HEK293 (cell line): ENCODE results near the gene MFSD6L.

ENCODE experiments used
- CTCF ChIA-PET: fragments of 350-600 bp; formaldehyde crosslinking; extraction: SDS; loops from one replicate; lab custom pipeline; 2021; ENCODE audit warnings: antibody characterized with exemption; lab: Yijun Ruan, JAX
- POLR2A ChIA-PET: fragments of 300-600 bp; formaldehyde crosslinking; extraction: SDS; loops from one replicate; lab custom pipeline; 2020; ENCODE audit warnings: antibody characterized with exemption, inconsistent platforms; lab: Yijun Ruan, JAX
- H3K27ac ChIP-seq: fragments of 200-500 bp; sonication (Bioruptor generic); 2 replicates; pipeline ENCODE4 v1.5.1; 2014; ENCODE audit warnings: low read depth, low read length, control low read depth, inconsistent platforms; ENCODE audit errors: extremely low read depth
- H3K36me3 ChIP-seq, 2 experiments: fragments of 200-500 bp in 1 of 2; sonication (Bioruptor generic) in 1 of 2; 1 replicate in 1 of 2; 2 replicates in 1 of 2; pipeline ENCODE4 v1.5.1; 2014 to 2017; ENCODE audit warnings: inconsistent platforms in 2 of 2, low read length in 2 of 2; ENCODE audit not compliant: control insufficient read depth in 2 of 2, insufficient read depth in 1 of 2
- H3K4me1 ChIP-seq: fragments of 200-500 bp; sonication (Bioruptor generic); 2 replicates; pipeline ENCODE4 v1.5.1; 2014; ENCODE audit warnings: mild to moderate bottlenecking, low read length, inconsistent platforms; ENCODE audit not compliant: control insufficient read depth, insufficient read depth
- H3K4me3 ChIP-seq: 2 replicates; pipeline ENCODE4 v1.5.1; 2011; ENCODE audit warnings: low read depth, mild to moderate bottlenecking, control low read depth, low read length, moderate library complexity
- H3K9me3 ChIP-seq: fragments of 200-500 bp; sonication (Bioruptor generic); 2 replicates; pipeline ENCODE4 v1.5.1; 2014; ENCODE audit warnings: low read depth, low read length, inconsistent platforms; ENCODE audit not compliant: control insufficient read depth, insufficient read depth
- OVOL3 ChIP-seq: fragments of 450-650 bp; formaldehyde crosslinking; IDR thresholded peaks from 2 replicates; pipeline ENCODE4 v1.5.1; 2016; ENCODE audit warnings: missing biosample characterization, missing genetic modification characterization
- SP2 ChIP-seq: fragments of 450-650 bp; formaldehyde crosslinking; IDR thresholded peaks from 2 replicates; pipeline ENCODE4 v1.5.1; 2016; ENCODE audit warnings: missing biosample characterization, missing genetic modification characterization
- ZFHX2 ChIP-seq: fragments of 450-650 bp; formaldehyde crosslinking; conservative IDR thresholded peaks from 2 replicates; pipeline ENCODE4 v1.5.1; 2016; ENCODE audit warnings: missing biosample characterization, missing genetic modification characterization
- ZNF121 ChIP-seq: fragments of 450-650 bp; formaldehyde crosslinking; IDR thresholded peaks from 2 replicates; pipeline ENCODE4 v1.5.1; 2016; ENCODE audit warnings: missing biosample characterization, missing genetic modification characterization
- ZNF138 ChIP-seq: fragments of 450-650 bp; formaldehyde crosslinking; IDR thresholded peaks from 2 replicates; pipeline ENCODE4 v1.5.1; 2016; ENCODE audit warnings: missing biosample characterization, missing genetic modification characterization, borderline replicate concordance
- ZNF140 ChIP-seq: fragments of 450-650 bp; formaldehyde crosslinking; IDR thresholded peaks from 2 replicates; pipeline ENCODE4 v1.5.1; 2016; ENCODE audit warnings: missing biosample characterization, missing genetic modification characterization
- ZNF37A ChIP-seq: fragments of 450-650 bp; IDR thresholded peaks from 2 replicates; pipeline ENCODE4 v1.5.1; 2018; ENCODE audit warnings: missing biosample characterization, missing genetic modification characterization
- ZNF548 ChIP-seq: fragments of 450-650 bp; formaldehyde crosslinking; IDR thresholded peaks from 2 replicates; pipeline ENCODE4 v1.5.1; 2016; ENCODE audit warnings: missing biosample characterization, missing genetic modification characterization
- ZNF664 ChIP-seq: fragments of 450-650 bp; formaldehyde crosslinking; IDR thresholded peaks from 2 replicates; pipeline ENCODE4 v1.5.1; 2016; ENCODE audit warnings: missing biosample characterization, missing genetic modification characterization
- ZNF792 ChIP-seq: fragments of 450-650 bp; formaldehyde crosslinking; IDR thresholded peaks from 2 replicates; pipeline ENCODE4 v1.5.1; 2016; ENCODE audit warnings: missing biosample characterization, missing genetic modification characterization
- TF ChIP-seq, protein P1 (sequence below): fragments of 450-650 bp; formaldehyde crosslinking; IDR thresholded peaks from 2 replicates; pipeline ENCODE4 v1.5.1; 2016; ENCODE audit warnings: missing biosample characterization, missing genetic modification characterization
- TF ChIP-seq, protein P2 (sequence below): fragments of 450-650 bp; formaldehyde crosslinking; IDR thresholded peaks from 2 replicates; pipeline ENCODE4 v1.5.1; 2016; ENCODE audit warnings: missing biosample characterization, missing genetic modification characterization, borderline replicate concordance
- TF ChIP-seq, protein P3 (sequence below): fragments of 450-650 bp; formaldehyde crosslinking; IDR thresholded peaks from 2 replicates; pipeline ENCODE4 v1.5.1; 2016; ENCODE audit warnings: missing biosample characterization, missing genetic modification characterization
- TF ChIP-seq, protein P4 (sequence below): fragments of 450-650 bp; formaldehyde crosslinking; IDR thresholded peaks from 2 replicates; pipeline ENCODE4 v1.5.1; 2016; ENCODE audit warnings: missing biosample characterization, missing genetic modification characterization, low read depth

Gene MFSD6L

DNA sequence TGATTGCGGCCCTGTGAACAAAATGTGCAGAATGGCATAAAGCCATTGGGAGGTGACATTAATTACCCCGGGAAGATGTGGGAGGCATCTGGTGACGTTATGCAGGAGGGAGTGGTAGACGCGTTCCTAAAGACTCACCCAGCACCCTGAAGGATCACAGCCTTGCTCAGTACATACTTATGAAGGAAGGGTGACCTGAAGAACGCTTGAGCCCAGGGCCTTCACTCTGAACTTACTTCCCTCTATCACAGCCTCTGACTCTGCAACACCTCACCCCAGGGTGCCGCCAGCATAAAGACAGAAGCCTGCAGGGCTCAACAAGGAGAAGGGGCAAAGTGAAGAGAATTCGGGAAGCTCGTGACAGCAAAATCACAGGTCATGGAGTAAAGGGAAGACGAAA, 9.4 kb downstream of the MFSD6L start:
- no peaks in the 10 kb centered on the region for H3K9me3 ChIP-seq
- H3K27ac ChIP-seq = no peak overlapping the region
- no peaks in the 10 kb centered on the region for H3K4me1 ChIP-seq
- CTCF ChIA-PET = interaction anchor here (0.6 to 0.8 kb wide), 3 partner anchors 13 to 940 kb away, joined by 3 to 4 read pairs (median 4); no protein-coding TSS in a partner anchor
- POLR2A ChIA-PET = no interaction called here
- no peaks in the 10 kb centered on the region for H3K36me3 ChIP-seq
- H3K4me3 ChIP-seq = no peak overlapping the region
- TF ChIP-seq ZNF37A = no peak
- TF ChIP-seq ZNF121 (tag by site-specific recombination) = no peak
- no peak for TF ChIP-seq ZFHX2 (tag by site-specific recombination)
- TF ChIP-seq ZNF664 (tag by site-specific recombination) = no peak
- TF ChIP-seq ZNF138 (tag by site-specific recombination) = no peak
- no peak for TF ChIP-seq ZNF792
- no peak for TF ChIP-seq ZNF140 (tag by site-specific recombination)
- TF ChIP-seq, protein P1, sequence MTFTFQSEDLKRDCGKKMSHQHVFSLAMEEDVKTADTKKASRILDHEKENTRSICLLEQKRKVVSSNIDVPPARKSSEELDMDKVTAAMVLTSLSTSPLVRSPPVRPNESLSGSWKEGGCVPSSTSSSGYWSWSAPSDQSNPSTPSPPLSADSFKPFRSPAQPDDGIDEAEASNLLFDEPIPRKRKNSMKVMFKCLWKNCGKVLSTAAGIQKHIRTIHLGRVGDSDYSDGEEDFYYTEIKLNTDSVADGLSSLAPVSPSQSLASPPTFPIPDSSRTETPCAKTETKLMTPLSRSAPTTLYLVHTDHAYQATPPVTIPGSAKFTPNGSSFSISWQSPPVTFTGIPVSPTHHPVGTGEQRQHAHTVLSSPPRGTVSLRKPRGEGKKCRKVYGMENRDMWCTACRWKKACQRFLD (tag by site-specific recombination) = no peak
- TF ChIP-seq OVOL3 (tag by site-specific recombination) = no peak
- TF ChIP-seq SP2 (tag by site-specific recombination) = no peak

DNA sequence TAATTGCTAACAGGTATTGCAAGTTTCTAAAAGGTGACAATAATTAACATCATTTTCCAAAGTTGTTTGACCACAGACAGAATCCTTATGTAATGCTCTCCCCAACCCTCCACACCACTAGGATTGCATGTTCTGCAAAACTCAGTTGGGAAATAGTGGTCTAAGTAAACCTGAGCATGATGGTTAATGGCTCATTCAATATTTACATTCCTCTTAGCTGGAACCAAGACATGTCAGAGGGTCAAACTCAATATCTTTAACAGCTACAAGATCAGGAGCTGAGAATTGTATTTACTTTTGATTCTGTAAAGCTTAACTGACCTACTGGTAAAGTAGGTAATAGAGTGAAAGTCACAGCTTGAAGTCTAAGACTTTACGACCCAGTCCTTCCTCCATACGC, 10.2 kb downstream of the MFSD6L start:
- POLR2A ChIA-PET = no interaction called here
- no peak for TF ChIP-seq ZNF140 (tag by site-specific recombination)
- no peak for TF ChIP-seq ZNF548
- TF ChIP-seq, protein P2, sequence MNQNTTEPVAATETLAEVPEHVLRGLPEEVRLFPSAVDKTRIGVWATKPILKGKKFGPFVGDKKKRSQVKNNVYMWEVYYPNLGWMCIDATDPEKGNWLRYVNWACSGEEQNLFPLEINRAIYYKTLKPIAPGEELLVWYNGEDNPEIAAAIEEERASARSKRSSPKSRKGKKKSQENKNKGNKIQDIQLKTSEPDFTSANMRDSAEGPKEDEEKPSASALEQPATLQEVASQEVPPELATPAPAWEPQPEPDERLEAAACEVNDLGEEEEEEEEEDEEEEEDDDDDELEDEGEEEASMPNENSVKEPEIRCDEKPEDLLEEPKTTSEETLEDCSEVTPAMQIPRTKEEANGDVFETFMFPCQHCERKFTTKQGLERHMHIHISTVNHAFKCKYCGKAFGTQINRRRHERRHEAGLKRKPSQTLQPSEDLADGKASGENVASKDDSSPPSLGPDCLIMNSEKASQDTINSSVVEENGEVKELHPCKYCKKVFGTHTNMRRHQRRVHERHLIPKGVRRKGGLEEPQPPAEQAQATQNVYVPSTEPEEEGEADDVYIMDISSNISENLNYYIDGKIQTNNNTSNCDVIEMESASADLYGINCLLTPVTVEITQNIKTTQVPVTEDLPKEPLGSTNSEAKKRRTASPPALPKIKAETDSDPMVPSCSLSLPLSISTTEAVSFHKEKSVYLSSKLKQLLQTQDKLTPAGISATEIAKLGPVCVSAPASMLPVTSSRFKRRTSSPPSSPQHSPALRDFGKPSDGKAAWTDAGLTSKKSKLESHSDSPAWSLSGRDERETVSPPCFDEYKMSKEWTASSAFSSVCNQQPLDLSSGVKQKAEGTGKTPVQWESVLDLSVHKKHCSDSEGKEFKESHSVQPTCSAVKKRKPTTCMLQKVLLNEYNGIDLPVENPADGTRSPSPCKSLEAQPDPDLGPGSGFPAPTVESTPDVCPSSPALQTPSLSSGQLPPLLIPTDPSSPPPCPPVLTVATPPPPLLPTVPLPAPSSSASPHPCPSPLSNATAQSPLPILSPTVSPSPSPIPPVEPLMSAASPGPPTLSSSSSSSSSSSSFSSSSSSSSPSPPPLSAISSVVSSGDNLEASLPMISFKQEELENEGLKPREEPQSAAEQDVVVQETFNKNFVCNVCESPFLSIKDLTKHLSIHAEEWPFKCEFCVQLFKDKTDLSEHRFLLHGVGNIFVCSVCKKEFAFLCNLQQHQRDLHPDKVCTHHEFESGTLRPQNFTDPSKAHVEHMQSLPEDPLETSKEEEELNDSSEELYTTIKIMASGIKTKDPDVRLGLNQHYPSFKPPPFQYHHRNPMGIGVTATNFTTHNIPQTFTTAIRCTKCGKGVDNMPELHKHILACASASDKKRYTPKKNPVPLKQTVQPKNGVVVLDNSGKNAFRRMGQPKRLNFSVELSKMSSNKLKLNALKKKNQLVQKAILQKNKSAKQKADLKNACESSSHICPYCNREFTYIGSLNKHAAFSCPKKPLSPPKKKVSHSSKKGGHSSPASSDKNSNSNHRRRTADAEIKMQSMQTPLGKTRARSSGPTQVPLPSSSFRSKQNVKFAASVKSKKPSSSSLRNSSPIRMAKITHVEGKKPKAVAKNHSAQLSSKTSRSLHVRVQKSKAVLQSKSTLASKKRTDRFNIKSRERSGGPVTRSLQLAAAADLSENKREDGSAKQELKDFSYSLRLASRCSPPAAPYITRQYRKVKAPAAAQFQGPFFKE (tag by site-specific recombination) = no peak
- TF ChIP-seq, protein P3, sequence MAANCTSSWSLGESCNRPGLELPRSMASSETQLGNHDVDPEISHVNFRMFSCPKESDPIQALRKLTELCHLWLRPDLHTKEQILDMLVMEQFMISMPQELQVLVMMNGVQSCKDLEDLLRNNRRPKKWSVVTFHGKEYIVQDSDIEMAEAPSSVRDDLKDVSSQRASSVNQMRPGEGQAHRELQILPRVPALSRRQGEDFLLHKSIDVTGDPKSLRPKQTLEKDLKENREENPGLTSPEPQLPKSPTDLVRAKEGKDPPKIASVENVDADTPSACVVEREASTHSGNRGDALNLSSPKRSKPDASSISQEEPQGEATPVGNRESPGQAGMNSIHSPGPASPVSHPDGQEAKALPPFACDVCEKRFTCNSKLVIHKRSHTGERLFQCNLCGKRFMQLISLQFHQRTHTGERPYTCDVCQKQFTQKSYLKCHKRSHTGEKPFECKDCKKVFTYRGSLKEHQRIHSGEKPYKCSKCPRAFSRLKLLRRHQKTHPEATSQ (tag by site-specific recombination) = no peak
- TF ChIP-seq, protein P4, sequence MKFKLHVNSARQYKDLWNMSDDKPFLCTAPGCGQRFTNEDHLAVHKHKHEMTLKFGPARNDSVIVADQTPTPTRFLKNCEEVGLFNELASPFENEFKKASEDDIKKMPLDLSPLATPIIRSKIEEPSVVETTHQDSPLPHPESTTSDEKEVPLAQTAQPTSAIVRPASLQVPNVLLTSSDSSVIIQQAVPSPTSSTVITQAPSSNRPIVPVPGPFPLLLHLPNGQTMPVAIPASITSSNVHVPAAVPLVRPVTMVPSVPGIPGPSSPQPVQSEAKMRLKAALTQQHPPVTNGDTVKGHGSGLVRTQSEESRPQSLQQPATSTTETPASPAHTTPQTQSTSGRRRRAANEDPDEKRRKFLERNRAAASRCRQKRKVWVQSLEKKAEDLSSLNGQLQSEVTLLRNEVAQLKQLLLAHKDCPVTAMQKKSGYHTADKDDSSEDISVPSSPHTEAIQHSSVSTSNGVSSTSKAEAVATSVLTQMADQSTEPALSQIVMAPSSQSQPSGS (tag by site-specific recombination) = no peak
- TF ChIP-seq, all 188 proteins: peak for 0
- CTCF ChIA-PET = interaction anchor here (0.6 kb wide), 1 partner anchor 941 kb away, joined by 3 read pairs; no protein-coding TSS in a partner anchor
- no peak overlapping the region for H3K4me3 ChIP-seq
- H3K27ac ChIP-seq = no peak overlapping the region
- no peaks in the 10 kb centered on the region for H3K4me1 ChIP-seq
- no peaks in the 10 kb centered on the region for H3K36me3 ChIP-seq
- H3K9me3 ChIP-seq = no peaks in the 10 kb centered on the region
